A673 (cell line): Measurements from ENCODE around the gene ZNF765. TPM values are rescaled to one million over a fixed set of nuclear protein-coding genes. Genes with fewer than 3 reads are reported as not detected.

Source experiments
- BruUV-seq: library from RNA; stranded (reverse); fragments of 400-500 nt; replicated peaks from 2 replicates; lab custom pipeline; 2021; lab: Mats Ljungman, UMichigan
- CTCF ChIA-PET: fragments of 300-600 bp; sonication (Branson Sonifier 250); formaldehyde crosslinking; loops from one replicate; lab custom pipeline; 2022; ENCODE audit warnings: antibody characterized with exemption; lab: Charles Lee
- POLR2A ChIA-PET: fragments of 300-600 bp; sonication (Branson Sonifier 250); formaldehyde crosslinking; loops from one replicate; lab custom pipeline; 2022; ENCODE audit warnings: antibody characterized with exemption; ENCODE audit not compliant: low non-redundant PET; lab: Charles Lee
- DNase-seq: peaks from one replicate; pipeline ENCODE4 v3.0.0-alpha.2; 2015; ENCODE audit warnings: low spot score
- H3K27ac ChIP-seq: fragments of 200-600 bp; sonication (generic); 2 replicates; pipeline ENCODE4 v1.5.1; 2016; ENCODE audit warnings: mixed run types, low read depth, mild to moderate bottlenecking, mixed read lengths, antibody characterized with exemption, low read length; ENCODE audit not compliant: poor library complexity, severe bottlenecking
- H3K27me3 ChIP-seq: fragments of 200-600 bp; sonication (generic); replicated peaks from 2 replicates; pipeline ENCODE4 v1.6.1; 2017; ENCODE audit warnings: mixed run types, low read depth, mild to moderate bottlenecking, mixed read lengths, antibody characterized with exemption, low read length; ENCODE audit not compliant: insufficient read depth, poor library complexity
- H3K36me3 ChIP-seq: fragments of 200-600 bp; sonication (generic); 2 replicates; pipeline ENCODE4 v1.6.1; 2016; ENCODE audit warnings: mixed run types, mild to moderate bottlenecking, mixed read lengths, antibody characterized with exemption, low read length; ENCODE audit not compliant: insufficient read depth, poor library complexity, severe bottlenecking
- H3K4me1 ChIP-seq: fragments of 200-600 bp; sonication (generic); 2 replicates; pipeline ENCODE4 v1.6.1; 2017; ENCODE audit warnings: mixed run types, mild to moderate bottlenecking, mixed read lengths, antibody characterized with exemption, low read length; ENCODE audit not compliant: insufficient read depth, poor library complexity, severe bottlenecking
- H3K4me3 ChIP-seq: fragments of 200-600 bp; sonication (generic); 2 replicates; pipeline ENCODE4 v1.5.1; 2016; ENCODE audit warnings: low read depth, mixed run types, mild to moderate bottlenecking, mixed read lengths, low read length; ENCODE audit not compliant: poor library complexity, severe bottlenecking
- H3K9me3 ChIP-seq: fragments of 200-600 bp; sonication (generic); 2 replicates; pipeline ENCODE4 v1.6.1; 2016; ENCODE audit warnings: mixed run types, low read depth, mild to moderate bottlenecking, mixed read lengths, antibody characterized with exemption, low read length; ENCODE audit not compliant: poor library complexity, severe bottlenecking
- EZH2 ChIP-seq: fragments of 200-600 bp; sonication (generic); IDR thresholded peaks from 2 replicates; pipeline ENCODE4 v1.6.1; 2017; ENCODE audit warnings: borderline replicate concordance, low read depth, mild to moderate bottlenecking, mixed read lengths, antibody characterized with exemption, low read length; ENCODE audit not compliant: poor library complexity, severe bottlenecking
- intact Hi-C: fragments of 100-400 bp; cut with micrococcal nuclease; formaldehyde crosslinking; loops from one replicate; pipeline ENCODE4 v1.10.0; 2022; ENCODE audit not compliant: unreplicated experiment
- total RNA-seq: library from RNA; stranded (reverse); gene quantifications from 2 replicates; pipeline ENCODE4 v1.2.3, GENCODE V29; 2021
- TF ChIP-seq, protein P1 (sequence below): fragments of 300-800, 200-600 bp; sonication (generic); conservative IDR thresholded peaks from 2 replicates; pipeline ENCODE4 v1.5.1; 2017; ENCODE audit warnings: low read depth, mild to moderate bottlenecking, antibody characterized with exemption, low read length, moderate library complexity, mixed read lengths

ZNF765 gene
- total RNA-seq, 1 experiment from 2014 or later: 10.4 TPM

DNA sequence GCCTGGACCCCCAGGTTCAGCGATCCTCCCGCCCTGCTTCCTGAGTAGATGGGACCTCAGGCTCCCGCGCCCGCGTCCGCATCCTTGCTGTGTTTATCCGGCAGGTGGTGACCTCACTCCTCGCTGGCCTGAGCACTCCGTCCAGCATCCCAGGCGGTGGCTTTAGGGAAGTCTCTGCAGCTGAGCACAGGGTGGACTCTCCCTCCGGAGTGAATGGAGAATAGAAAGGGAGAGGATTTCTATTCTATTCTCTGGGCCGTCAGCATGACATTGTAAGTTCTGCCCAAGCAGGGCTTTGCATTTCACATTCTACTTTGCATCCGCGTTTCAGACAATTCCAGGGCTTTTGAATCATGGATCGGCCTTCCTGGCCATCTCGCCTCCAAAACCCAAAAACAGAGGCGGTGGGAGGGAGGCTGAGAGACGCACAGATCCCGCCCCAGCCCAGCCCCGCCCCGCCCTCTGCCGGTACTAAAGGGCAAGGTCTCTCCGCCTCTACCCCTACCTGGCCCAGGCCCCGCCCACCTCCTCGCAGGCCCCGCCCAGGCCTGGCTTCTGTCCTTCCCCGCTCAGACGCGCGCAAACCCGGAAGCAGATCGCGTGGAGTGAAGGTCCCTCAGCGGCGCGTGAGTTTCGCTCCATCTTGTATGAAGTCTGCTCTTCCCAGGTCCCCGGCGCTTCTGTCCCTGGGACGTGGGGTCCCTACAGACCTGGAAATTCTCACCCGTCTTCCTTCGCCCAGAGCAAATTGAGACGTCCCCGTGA lies 29.6 kb upstream of the ZNF765 start, which contains the start of gene ZNF525:
ZNF525 (plus strand) TSS at position 572 of the 765 bp plus-strand sequence. CDS start 6,577 bp downstream, outside the sequence.
- Histone ChIP-seq H3K9me3 (no peaks in the 10 kb centered on the region), H3K27ac (no peak within 1 kb of the TSS), H3K4me3 (peak within 1 kb of the TSS; percentile 69), H3K27me3 (no peaks in the 10 kb centered on the region), H3K36me3 (no peaks in the 10 kb centered on the region), H3K4me1 (no peaks in the 10 kb centered on the region)
- TF ChIP-seq, protein P1, sequence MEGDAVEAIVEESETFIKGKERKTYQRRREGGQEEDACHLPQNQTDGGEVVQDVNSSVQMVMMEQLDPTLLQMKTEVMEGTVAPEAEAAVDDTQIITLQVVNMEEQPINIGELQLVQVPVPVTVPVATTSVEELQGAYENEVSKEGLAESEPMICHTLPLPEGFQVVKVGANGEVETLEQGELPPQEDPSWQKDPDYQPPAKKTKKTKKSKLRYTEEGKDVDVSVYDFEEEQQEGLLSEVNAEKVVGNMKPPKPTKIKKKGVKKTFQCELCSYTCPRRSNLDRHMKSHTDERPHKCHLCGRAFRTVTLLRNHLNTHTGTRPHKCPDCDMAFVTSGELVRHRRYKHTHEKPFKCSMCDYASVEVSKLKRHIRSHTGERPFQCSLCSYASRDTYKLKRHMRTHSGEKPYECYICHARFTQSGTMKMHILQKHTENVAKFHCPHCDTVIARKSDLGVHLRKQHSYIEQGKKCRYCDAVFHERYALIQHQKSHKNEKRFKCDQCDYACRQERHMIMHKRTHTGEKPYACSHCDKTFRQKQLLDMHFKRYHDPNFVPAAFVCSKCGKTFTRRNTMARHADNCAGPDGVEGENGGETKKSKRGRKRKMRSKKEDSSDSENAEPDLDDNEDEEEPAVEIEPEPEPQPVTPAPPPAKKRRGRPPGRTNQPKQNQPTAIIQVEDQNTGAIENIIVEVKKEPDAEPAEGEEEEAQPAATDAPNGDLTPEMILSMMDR: no peak
- TF ChIP-seq EZH2: no peak
- peak; percentile 90 for DNase-seq
- ChIA-PET CTCF (no interaction called here), POLR2A (no interaction called here)
- intact Hi-C loops: no loop called here
- no TSS peak for BruUV-seq

DNA sequence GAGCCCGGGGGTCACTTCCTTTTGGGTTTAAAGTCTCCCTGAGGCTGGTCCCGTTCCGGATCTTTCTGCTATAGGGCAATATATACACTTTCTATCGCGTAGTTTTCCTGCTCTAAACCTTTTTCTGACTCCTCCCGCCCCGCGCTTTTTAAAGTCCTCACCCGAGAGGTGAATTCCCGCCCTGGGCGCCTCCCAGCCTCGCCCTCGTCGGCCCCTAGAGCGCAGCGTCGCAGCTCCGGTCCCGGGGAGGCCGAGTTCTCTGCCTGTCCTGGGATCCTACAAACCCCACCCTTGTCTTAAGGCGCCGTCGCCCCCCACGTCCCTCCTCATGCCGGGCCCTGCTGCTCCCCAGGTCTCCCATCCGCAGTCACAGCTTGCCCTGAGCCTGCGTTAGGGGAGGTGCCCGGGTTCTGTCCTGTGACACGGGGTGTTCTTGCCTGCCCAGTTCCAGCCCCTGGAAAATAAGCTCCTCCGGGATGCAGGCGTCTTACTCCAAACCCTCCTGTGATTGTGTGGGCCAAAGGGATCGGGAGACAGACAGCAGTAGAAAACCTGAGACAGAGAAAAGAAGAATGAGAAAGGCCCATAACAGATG lies 29.0 kb upstream of the ZNF765 start:
- BruUV-seq: no TSS peak
- ChIA-PET CTCF (no interaction called here), POLR2A (no interaction called here)
- no peaks in the 10 kb centered on the region for H3K36me3 ChIP-seq
- no peak for DNase-seq
- TF ChIP-seq, protein P1: no peak
- TF ChIP-seq EZH2: no peak
- intact Hi-C loops: no loop called here
- H3K27ac ChIP-seq: no peak overlapping the region
- no peaks in the 10 kb centered on the region for H3K4me1 ChIP-seq
- no peaks in the 10 kb centered on the region for H3K9me3 ChIP-seq
- peak overlapping the region; percentile 69 for H3K4me3 ChIP-seq
- no peaks in the 10 kb centered on the region for H3K27me3 ChIP-seq

DNA sequence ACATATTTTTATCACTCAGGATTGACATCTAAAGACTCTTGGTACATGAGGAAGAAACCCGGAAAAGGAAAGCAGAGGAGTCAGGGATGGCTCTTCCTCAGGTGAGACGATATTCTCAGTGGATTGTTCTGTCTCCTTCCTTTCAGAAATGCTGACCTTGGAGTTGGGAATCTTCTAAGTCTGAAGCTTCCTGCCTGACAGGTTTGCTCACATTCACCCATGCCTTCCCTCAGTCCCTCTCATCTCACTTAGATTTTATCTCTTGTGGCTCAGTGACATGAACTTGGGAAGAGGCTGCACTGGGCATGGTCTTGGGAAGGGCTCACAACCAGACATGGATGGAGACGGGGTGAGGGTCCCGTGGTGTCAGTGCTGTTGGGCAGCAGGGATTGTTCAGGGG lies 22.8 kb upstream of the ZNF765 start:
- Histone ChIP-seq H3K9me3 (no peaks in the 10 kb centered on the region), H3K4me1 (no peaks in the 10 kb centered on the region), H3K36me3 (peaks cover 11% of the 10 kb centered on the region), H3K27ac (no peak overlapping the region), H3K27me3 (no peaks in the 10 kb centered on the region), H3K4me3 (no peak overlapping the region)
- CTCF ChIA-PET: no interaction called here
- intact Hi-C loops: no loop called here
- DNase-seq: no peak
- no peak for TF ChIP-seq EZH2
- TF ChIP-seq, protein P1: no peak
- POLR2A ChIA-PET: no interaction called here
- no TSS peak for BruUV-seq
